ENCODE measurements around the gene SMG7.

DNA sequence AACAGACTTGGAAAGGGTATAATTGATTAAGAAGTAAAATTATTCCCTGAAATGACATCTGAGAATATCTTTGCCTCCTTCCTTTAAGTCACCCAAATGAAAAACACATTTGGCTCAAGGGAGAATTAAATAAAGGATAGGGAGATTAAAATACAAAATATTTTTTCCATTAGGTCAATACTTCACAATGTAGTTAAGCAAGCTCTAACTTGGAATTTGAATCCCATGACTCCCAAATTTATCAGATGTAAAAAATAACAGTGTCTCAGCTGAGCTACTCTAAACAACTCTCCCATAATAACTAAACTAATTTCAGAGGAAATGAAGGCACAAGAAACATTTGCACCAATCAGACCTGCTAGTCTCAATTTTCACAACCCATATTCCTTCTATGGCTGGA is 47.6 kb upstream of the SMG7 start:
- no peak for TF ChIP-seq SMC3 (conservative IDR thresholded peaks at IDR 0.05; ENCODE audit: poor library complexity)
- TF ChIP-seq, protein P1, sequence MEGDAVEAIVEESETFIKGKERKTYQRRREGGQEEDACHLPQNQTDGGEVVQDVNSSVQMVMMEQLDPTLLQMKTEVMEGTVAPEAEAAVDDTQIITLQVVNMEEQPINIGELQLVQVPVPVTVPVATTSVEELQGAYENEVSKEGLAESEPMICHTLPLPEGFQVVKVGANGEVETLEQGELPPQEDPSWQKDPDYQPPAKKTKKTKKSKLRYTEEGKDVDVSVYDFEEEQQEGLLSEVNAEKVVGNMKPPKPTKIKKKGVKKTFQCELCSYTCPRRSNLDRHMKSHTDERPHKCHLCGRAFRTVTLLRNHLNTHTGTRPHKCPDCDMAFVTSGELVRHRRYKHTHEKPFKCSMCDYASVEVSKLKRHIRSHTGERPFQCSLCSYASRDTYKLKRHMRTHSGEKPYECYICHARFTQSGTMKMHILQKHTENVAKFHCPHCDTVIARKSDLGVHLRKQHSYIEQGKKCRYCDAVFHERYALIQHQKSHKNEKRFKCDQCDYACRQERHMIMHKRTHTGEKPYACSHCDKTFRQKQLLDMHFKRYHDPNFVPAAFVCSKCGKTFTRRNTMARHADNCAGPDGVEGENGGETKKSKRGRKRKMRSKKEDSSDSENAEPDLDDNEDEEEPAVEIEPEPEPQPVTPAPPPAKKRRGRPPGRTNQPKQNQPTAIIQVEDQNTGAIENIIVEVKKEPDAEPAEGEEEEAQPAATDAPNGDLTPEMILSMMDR (IDR thresholded peaks at IDR 0.05; ENCODE audit: poor library complexity, severe bottlenecking), result no peak
- no peak for TF ChIP-seq RAD21 (conservative IDR thresholded peaks at IDR 0.05)
- no peak for TF ChIP-seq EP300 (conservative IDR thresholded peaks at IDR 0.05; ENCODE audit: poor library complexity, severe bottlenecking)
- no peak for TF ChIP-seq POLR2AphosphoS5 (IDR thresholded peaks at IDR 0.05)
- TF ChIP-seq EZH2 (IDR thresholded peaks at IDR 0.05; ENCODE audit: borderline replicate concordance, insufficient read depth, low read length, poor library complexity, severe bottlenecking), result no peak
- no peak for TF ChIP-seq MXI1 (conservative IDR thresholded peaks at IDR 0.05; ENCODE audit: poor library complexity, severe bottlenecking)
- TF ChIP-seq TAF1 (IDR thresholded peaks at IDR 0.05; ENCODE audit: low read depth), result no peak

Measured in neural cell (in vitro differentiated cells).